PC-9 (cell line): ENCODE results near the gene FOXD1.

Source experiments
- CTCF ChIP-seq: fragments of 200-600 bp; sonication (generic); conservative IDR thresholded peaks from 2 replicates; pipeline ENCODE4 v1.6.1; 2017; ENCODE audit warnings: mixed run types, antibody characterized with exemption, mild to moderate bottlenecking, moderate library complexity
- EZH2 ChIP-seq: fragments of 200-600 bp; sonication (generic); IDR thresholded peaks from 2 replicates; pipeline ENCODE4 v1.8.0; 2017; ENCODE audit warnings: antibody characterized with exemption, low read depth

- TF ChIP-seq CTCF (no peak), EZH2 (no peak)
Measured at GRCh38 chr5:73464016-73464745, 15.6 kb upstream of the FOXD1 start.
